CD4-positive, alpha-beta T cell treated with Interleukin-10 for 1 hour (primary cell): ENCODE results near the gene MTIF2.
"Not testable (repeated sequence)": the region's sequence is repeated elsewhere in the genome, so short reads cannot be mapped to it uniquely, and the experiment has no call there.

Experiments
- DNase-seq: peaks from one replicate; pipeline ENCODE4 v3.0.0-alpha.2; 2020

MTIF2 gene, protein sequence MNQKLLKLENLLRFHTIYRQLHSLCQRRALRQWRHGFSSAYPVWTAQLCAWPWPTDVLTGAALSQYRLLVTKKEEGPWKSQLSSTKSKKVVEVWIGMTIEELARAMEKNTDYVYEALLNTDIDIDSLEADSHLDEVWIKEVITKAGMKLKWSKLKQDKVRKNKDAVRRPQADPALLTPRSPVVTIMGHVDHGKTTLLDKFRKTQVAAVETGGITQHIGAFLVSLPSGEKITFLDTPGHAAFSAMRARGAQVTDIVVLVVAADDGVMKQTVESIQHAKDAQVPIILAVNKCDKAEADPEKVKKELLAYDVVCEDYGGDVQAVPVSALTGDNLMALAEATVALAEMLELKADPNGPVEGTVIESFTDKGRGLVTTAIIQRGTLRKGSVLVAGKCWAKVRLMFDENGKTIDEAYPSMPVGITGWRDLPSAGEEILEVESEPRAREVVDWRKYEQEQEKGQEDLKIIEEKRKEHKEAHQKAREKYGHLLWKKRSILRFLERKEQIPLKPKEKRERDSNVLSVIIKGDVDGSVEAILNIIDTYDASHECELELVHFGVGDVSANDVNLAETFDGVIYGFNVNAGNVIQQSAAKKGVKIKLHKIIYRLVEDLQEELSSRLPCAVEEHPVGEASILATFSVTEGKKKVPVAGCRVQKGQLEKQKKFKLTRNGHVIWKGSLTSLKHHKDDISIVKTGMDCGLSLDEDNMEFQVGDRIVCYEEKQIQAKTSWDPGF

DNA sequence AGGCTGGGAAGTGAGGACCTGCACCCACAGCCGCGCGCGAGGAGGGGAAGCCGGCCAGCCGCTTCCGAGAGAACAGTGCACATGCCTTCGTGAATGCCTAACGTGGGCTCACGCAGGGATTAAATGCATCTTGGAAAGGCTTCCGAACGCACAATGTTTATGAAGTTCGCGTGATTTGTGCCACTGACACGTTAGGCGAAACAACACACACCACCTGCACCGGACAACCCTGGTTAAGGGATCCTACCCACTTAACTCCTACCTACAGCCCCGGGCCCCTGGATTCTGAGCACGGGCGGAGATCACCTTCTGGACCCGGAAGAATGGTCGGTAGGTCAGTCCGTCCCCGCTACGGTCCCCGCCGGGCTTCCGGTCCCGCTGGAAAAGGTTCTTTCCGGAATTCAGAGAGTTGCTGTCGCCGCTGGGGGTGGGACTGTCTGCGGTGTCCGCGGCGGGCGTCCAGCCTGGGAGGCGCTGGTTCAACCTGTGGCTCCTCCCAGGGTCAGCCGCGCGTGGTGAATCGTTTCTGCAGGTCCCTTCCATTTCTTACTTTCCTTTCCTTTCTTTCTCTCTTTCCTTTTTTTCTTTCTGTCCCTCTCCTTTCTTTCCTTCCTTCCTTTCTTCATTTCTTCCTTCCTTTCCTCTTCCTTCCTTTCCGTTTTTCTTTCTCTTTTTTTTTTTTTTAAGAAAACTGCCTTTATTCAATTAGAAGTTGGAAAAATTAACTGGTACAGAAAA lies at the start of gene MTIF2:
Gene MTIF2 (minus strand): TSS at position 325 of the 738 bp plus-strand sequence. CDS start 5,373 bp downstream, outside the sequence.
- peak; percentile 91 for DNase-seq

DNA sequence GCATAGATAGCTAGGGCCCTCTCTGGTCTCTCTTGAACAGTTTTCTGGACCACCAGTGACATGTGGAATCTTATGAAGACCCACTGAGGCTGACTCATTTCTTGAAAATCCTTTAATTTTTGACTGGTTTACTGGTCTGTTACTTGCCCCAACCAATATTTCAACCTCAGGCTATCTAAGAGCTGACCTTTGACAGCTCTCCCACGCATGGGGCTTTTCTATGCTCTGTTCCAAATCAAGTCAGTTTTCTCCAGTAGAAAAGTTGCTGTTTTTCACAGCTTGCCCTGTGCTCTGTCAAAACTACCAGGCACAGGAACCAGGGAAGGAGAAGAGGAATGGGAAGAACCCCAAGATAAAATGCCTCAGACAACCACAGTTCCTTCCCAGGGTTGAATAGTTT lies 46.0 kb upstream of the MTIF2 start:
- no peak for DNase-seq

DNA sequence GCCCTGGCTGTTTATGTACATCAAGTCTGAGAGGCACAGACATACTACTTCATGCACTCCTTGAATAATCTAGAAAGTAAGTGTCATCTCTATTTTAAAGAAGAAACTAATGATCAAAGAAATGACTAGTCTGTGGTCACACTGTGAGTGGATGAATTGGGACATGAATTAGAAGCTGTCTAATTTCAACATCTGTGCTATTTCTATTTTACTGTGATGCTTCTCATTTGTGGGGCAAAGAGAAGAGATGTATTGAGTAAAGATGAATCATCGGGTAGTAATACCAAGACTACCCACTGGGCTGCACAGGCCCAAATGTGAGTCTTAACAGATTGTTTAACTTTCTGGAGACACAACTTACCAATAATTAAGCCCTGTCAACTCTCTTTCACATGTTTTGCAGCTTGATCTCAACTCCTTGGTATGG lies 42.4 kb upstream of the MTIF2 start:
- no peak for DNase-seq

DNA sequence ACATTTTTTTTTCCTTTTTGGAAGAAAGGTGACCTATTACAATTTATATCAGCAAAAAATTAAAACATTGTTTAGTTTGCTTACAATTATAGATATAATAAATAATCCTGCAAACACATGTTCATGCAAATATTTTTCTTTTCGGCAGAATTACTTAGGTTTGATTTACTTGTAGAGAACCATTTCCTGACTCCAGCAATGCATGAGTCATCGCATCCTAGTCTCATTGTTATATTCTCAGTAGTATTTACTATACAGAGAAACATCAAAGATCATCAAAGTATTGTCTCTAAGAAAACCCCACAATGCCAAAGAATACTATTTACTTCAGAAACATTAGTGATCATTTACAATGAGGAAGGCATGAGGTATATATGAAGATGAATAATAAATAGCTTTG lies 40.4 kb upstream of the MTIF2 start:
- no peak for DNase-seq

DNA sequence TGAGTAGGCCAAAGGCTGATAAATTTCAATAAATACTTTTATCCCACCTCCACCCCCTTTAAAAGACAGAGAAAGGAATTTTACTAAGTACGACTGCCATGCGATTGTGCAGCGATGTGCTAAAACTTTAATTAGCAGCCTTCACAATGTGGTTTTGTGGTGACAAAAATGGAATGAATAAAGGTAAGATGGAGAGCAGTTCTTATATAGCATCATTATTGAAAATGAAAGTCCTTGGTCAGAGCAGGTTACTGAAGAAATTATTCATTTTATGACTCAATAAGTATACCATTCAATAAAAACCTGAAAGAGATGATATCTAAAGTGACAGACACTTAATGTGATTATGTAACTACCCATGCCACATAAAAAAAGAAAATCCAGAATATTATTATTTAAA lies 33.2 kb upstream of the MTIF2 start:
- DNase-seq: no peak

DNA sequence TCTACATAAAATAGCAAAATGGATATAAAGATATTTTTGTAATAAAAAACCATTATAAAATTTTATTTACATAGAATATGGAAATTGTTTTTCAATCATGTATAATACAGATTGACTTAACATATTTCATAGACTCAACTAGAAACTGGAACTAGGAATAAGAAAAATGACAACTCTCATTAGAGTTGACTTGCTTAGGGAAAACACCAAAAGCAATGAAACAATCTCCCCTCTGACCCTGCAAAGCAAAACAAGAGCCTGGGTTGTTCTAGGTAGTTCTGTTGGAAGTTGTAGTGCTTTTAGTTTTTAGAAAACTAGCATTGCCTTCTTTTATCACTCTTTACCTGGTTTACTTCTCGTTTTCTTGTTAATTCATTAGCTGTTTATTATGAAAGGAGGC lies 32.2 kb upstream of the MTIF2 start:
- DNase-seq: no peak

DNA sequence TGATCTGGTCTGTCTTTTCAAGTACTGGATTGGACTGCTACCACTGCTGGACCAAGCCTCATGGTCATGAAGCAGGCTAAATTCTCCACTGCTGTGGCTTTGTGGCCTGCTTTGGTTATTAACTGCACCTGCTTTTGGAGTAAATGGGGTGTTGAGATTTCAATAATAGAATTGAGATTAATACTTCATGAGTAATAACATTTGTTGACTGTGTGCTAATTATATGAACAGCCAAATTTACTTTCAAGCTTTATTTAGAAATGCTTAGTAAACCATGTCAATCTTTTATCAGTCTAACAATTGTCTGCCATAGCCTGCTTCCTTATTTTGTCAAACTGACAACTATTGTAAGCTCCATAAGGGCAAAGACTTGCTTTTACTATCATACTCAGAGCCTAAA lies 27.4 kb upstream of the MTIF2 start:
- DNase-seq: no peak

DNA sequence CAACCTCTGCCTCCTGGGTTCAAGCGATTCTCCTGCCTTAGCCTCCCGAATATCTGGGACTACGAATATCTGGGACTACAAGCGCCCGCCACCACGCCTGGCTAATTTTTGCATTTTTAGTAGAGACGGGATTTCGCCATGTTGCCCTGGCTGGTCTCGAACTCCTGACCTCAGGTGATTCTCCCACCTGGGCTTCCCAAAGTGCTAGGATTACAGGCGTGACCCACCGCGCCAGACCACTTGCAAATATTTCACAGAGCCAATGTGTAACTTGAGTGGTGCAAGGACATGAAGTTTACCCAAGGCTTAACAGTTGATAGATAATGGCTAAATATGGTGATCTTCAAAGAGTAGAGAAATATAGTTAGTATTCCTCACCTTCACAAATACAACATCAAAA lies 14.1 kb upstream of the MTIF2 start:
- no peak for DNase-seq

DNA sequence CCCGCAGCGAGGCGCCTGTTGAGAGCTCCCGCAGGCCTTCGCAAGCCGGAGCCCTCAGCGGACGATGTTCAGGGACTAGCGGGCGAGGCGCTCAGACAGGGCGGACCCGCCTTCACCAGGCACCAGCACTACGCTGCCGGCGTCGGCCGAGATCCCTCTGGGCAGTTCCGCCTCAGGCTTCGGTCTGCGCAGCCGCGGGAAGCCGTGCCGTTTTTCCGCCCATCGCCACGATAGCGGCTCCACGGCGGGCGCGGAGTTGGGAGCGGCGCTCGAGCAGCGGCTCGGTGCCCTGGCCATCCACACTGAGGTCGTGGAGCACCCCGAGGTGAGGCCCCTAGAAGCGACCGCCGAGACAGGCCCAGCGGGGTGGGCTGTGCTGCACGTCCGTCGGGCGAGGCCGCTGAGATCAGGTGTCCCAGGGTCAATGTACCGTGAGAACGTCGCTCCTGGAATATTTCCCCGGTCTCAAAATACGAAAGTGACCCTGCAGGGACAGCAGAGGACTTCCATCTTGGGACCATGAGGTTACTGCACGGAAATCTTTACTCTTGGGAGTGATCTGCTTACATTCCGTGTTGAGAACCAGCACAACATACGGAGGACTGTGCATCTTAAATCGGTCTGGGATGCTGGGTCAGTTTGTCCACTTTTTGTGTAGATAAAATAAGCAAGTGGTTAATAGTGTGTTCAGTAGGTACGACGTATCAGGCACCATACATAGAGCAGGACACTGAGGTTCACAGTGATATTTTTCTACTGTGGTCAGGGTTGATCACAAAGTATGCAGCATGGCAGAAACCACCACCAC lies 13.3 kb upstream of the MTIF2 start:
- peak; percentile 89 for DNase-seq

DNA sequence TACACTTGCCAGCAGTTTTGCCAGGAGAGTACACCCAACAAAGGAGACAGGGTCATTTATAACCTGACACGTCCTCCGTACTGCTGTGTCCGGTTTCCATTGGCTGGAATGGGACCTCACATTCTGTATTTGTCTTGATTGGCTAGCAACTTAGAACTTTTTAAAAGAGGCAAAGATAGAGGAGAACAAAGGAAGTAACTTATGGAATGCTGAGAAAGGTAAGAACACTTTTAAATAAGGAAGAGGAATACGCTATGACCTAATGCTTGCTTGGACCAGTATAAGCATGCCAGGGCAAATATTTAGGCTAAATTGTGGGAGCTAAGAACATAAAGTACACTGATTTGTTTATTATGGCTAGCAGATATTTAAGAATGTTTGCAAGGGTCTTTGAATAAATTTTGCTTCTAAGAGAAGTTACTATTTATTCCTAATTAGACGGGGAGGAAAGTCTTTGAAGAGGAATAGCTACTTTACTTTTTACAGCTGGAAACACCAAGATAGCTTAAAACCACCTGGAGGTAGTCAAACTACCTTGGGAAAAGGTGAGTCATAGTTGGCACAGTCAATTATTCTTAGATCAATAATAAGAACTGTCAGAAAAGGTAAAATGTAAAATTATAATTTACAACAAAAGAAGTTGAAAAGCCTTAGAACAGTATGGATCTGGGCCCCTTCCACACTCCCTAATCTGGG lies 12.0 kb upstream of the MTIF2 start:
- DNase-seq: not testable (repeated sequence)

DNA sequence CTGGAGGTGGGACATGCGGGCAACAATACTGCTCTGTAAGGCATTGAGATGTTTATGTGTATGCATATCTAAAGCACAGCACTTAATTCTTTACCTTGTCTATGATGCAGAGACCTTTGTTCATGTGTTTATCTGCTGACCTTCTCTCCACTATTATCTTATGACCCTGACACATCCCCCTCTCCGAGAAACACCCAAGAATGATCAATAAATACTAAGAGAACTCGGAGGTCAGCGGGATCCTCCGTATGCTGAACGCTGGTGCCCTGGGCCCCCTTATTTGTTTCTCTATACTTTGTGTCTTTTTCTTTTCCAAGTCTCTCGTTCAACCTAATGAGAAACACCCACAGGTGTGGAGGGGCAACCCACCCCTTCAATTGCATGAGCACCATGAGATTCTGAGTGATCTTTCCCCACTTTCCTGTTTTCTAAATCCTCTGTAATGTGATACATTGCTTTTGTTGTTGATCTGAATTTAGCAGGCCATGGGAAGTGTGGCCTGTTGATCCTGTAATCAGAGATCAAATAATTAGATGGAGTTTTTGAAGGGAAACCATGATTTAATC lies 10.9 kb upstream of the MTIF2 start:
- not testable (repeated sequence) for DNase-seq

DNA sequence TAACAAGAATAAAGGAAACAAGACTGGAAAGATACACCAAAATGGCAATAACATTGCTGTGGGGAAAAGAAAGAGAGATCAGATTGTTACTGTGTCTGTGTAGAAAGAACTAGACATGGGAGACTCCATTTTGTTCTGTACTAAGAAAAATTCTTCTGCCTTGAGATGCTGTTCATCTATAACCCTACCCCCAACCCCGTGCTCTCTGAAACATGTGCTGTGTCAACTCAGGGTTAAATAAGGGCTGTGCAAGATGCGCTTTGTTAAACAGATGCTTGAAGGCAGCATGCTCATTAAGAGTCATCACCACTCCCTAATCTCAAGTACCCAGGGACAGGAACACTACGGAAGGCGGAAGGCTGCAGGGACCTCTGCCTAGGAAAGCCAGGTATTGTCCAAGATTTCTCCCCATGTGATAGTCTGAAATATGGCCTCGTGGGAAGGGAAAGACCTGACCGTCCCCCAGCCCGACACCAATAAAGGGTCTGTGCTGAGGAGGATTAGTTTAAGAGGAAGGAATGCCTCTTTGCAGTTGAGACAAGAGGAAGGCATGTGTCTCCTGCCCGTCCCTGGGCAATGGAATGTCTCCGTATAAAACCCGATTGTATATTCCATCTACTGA lies 10.3 kb upstream of the MTIF2 start:
- DNase-seq: not testable (repeated sequence)

DNA sequence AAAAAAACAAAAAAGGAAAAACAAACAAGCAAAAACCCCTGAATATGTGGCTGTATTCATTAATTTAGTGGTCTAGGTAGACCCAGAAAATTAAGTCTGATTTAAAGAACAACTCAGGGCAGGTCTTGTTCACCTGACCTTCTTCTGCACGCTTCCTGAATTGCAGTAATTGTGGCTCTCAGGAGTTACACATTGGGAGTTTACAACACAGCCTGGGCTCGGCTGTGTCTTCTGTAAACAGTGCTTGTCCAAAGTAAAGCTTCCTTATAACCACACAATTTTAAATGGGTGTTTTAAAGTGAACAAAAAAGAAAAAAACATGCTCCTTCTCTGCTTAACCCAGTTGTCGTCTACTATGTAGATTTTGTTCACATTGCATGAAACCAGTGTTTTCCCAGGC lies 8.3 kb upstream of the MTIF2 start:
- DNase-seq: no peak

DNA sequence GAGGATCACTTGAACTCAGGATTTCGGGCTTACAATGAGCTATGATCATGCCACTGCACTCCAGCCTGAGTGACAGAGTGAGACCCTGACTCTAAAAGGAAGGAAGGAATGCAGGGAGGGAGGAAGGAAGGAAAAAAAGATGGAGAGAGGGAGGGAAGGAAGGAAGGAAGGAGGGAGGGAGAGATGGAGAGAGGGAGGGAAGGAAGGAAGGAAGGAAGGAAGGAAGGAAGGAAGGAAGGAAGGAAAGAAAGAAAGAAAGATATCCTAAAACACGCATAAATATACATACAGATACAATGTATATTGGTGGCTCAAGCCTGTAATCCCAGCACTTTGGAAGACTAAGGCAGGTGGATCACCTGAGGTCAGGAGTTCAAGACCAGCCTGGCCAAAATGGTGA lies 5.3 kb upstream of the MTIF2 start:
- not testable (repeated sequence) for DNase-seq

DNA sequence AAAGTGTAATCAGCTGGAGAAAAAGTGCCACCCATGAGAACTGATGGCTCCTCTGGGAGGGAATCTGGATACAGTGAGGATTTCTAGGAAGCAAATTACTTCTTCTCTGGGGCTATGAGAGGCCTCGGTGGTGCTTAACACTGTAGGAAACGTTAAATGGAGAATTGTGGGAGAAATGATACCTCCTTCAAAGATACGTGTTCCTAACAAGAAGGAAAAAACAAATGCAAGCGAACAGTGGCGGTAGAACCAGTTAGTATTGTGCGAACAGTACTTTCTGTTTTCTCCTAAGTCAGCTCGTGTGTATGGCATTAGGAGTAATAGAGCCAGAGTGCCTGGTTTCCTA lies 587 bp upstream of the MTIF2 start:
- DNase-seq: peak; percentile 9

DNA sequence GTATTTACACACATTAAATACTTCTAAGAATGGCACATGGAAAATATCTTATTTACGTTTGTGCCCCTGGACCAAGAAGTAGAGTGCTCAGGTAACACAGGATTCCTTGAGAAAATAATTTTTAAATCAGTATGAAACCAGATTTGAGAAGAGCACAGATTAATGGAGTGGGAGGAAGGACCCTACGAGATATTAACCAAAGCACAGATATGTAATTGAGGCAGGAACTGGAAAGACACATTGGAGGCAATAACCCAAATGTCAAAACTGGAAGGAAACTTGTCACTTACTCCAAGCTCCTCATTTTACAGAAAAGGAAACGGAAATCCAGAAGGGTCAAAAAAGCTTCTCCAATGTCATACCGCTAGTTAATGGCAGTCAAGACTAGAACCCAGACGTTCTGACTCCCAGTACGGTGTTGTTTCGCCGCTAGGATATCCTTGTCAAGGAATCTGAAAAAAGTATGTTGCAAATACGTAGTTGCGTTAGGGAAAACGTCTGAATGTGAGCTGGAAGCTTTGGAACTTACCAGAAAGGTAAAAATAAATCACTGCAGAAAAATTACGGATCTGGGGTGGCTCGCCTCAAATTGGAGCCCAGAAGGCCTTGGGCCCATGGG lies 634 bp downstream of the MTIF2 start:
- DNase-seq: no peak

DNA sequence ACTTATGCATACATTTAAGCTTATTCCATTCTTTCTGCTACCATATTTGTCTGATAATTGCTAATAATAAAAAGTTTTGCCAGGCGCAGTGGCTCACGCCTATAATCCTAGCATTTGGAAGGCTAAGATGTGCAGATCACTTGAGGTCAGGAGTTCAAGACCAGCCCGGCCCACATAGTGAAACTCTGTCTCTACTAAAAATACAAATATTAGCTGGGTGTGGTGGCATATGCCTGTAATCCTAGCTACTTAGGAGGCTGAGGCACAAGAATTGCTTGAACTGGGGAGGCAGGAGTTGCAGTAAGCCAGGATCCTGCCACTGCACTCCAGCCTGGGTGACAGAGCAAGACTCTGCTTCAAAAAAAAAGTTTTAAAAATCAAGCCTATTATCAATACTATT lies 9.4 kb downstream of the MTIF2 start:
- DNase-seq: not testable (repeated sequence)

DNA sequence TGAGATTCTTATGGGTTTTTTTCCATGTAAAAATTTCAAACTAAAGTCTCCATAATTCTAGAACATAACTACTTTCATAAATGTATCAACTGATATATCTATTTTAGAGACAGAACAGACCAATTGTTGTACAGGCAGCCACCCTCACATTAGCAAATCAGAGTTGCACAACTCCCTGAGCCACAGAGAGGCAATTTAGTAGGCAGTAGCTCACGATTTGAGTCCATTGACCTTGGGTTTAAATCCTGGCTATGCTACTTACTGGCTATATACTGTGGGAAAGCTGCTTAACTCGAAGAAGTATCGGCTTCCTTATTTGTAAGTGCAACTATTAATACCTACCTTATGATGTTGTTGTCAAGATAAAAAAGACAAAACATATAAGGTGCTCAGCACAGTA lies 16.2 kb downstream of the MTIF2 start:
- DNase-seq: no peak

DNA sequence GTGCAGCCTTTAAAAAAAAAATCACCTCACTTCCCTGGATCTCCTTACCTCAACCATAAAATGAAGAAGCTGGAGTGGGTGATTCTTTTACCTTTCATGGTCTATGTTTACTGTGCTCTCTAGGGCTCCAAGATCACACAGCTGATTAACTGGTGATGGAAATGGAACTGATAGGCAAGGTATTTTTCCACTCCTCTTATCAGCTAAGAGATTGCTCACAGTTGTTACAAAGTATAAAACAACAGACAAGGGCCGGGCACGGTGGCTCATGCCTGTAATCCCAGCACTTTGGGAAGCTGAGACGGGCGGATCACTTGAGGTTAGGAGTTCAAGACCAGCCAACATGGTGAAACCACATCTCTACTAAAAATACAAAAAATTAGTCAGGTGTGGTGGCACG lies 22.0 kb downstream of the MTIF2 start:
- DNase-seq: no peak

DNA sequence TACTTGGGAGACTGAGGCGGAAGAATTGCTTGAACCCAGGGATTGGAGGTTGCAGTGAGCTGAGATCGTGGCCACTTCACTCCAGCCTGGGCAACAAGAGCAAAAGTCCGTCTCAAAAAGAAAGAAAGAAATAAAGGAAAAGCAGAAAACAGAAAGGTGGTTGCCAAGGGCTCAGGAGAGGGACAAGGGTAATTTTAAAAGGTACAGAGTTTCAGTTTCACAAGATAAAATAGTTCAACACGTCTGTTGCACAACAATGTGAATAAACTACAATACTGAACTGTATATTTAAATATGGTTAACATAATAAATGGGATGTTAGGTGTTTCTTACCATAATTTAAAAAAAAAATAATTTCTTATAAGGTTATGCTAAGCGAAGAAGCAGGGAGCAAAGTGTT lies 23.6 kb downstream of the MTIF2 start:
- DNase-seq: no peak

DNA sequence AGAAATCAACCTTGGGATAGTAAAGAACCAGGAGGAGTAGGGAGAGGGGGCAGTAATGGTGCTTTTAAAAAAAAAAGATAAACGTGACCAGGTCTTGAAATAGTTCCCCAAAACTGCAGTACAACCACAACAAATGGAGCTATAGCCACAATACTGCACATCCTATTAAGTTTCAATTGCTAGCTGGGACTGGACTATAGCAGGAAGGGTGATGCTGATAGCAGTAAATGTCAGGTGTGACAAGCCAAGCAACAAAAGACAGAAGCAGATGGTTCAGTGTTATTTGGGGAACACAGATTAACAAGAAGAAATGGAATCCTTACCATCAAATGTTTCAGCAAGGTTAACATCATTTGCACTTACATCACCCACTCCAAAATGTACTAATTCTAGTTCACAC lies 26.4 kb downstream of the MTIF2 start:
- no peak for DNase-seq
